WTC11 (cell line): Measurements from ENCODE around the gene UGT3A2. TPM values are rescaled to one million over a fixed set of nuclear protein-coding genes. Genes with fewer than 3 reads are reported as not detected.

Experiments used
- ATAC-seq: fragments of 200-7000 bp; cut with Tn5 transposase; 2 replicates; pipeline ENCODE4 v1.10.0; 2021; ENCODE audit warnings: mild to moderate bottlenecking, moderate library complexity
- CTCF ChIA-PET: fragments of 300-600 bp; sonication (Branson Sonifier 250); formaldehyde crosslinking; loops from one replicate; lab custom pipeline; 2021; ENCODE audit warnings: antibody characterized with exemption; lab: Charles Lee
- POLR2A ChIA-PET: fragments of 350-600 bp; sonication (Branson Sonifier 250); formaldehyde crosslinking; loops from one replicate; lab custom pipeline; 2021; ENCODE audit warnings: antibody characterized with exemption; lab: Charles Lee
- DNase-seq: peaks from one replicate; pipeline ENCODE4 v3.0.0; 2021; ENCODE audit warnings: low spot score
- H3K27ac Mint-ChIP-seq: 2 replicates; pipeline ENCODE4 v1.8.0; 2021; ENCODE audit warnings: mixed read lengths
- H3K27me3 Mint-ChIP-seq: 2 replicates; pipeline ENCODE4 v1.8.0; 2021; ENCODE audit warnings: low read depth, mild to moderate bottlenecking, moderate library complexity, mixed read lengths
- H3K36me3 Mint-ChIP-seq: 2 replicates; pipeline ENCODE4 v1.8.0; 2021; ENCODE audit warnings: mixed read lengths
- H3K4me1 Mint-ChIP-seq: 2 replicates; pipeline ENCODE4 v1.8.0; 2022; ENCODE audit warnings: mixed read lengths
- H3K4me3 Mint-ChIP-seq: 2 replicates; pipeline ENCODE4 v1.8.0; 2021; ENCODE audit warnings: mild to moderate bottlenecking, moderate library complexity, mixed read lengths
- H3K9me3 Mint-ChIP-seq: 2 replicates; pipeline ENCODE4 v1.8.0; 2021; ENCODE audit warnings: mixed read lengths
- ARID4B ChIP-seq: sonication (generic); formaldehyde crosslinking; IDR thresholded peaks from 2 replicates; pipeline ENCODE4 v1.8.0; 2023; ENCODE audit warnings: missing genetic modification reagents, mild to moderate bottlenecking, borderline replicate concordance
- E2F1 ChIP-seq: sonication (generic); formaldehyde crosslinking; IDR thresholded peaks from 2 replicates; pipeline ENCODE4 v1.8.0; 2022; ENCODE audit warnings: mild to moderate bottlenecking, missing genetic modification reagents
- FOXJ3 ChIP-seq: sonication (generic); formaldehyde crosslinking; IDR thresholded peaks from 2 replicates; pipeline ENCODE4 v1.9.0; 2021; ENCODE audit warnings: missing genetic modification reagents, mild to moderate bottlenecking, borderline replicate concordance
- MLX ChIP-seq: sonication (generic); formaldehyde crosslinking; IDR thresholded peaks from 2 replicates; pipeline ENCODE4 v1.8.1; 2023; ENCODE audit warnings: mild to moderate bottlenecking, missing genetic modification reagents, moderate library complexity
- MYBL2 ChIP-seq: sonication (generic); formaldehyde crosslinking; IDR thresholded peaks from 2 replicates; pipeline ENCODE4 v1.8.1; 2023; ENCODE audit warnings: mild to moderate bottlenecking, moderate library complexity, missing genetic modification reagents
- NFE2L1 ChIP-seq: sonication (generic); formaldehyde crosslinking; IDR thresholded peaks from 2 replicates; pipeline ENCODE4 v1.8.1; 2023; ENCODE audit warnings: missing genetic modification reagents
- RELA ChIP-seq: sonication (generic); formaldehyde crosslinking; IDR thresholded peaks from 2 replicates; pipeline ENCODE4 v1.8.1; 2022; ENCODE audit warnings: missing genetic modification reagents, mild to moderate bottlenecking, borderline replicate concordance
- TEAD1 ChIP-seq: sonication (generic); formaldehyde crosslinking; IDR thresholded peaks from 2 replicates; pipeline ENCODE4 v1.8.0; 2022; ENCODE audit warnings: mild to moderate bottlenecking, missing genetic modification reagents
- ZNF121 ChIP-seq: sonication (generic); formaldehyde crosslinking; IDR thresholded peaks from 2 replicates; pipeline ENCODE4 v1.8.0; 2023; ENCODE audit warnings: missing genetic modification reagents
- ZNF532 ChIP-seq: fragments of 250-450 bp; sonication (Bioruptor Pico); IDR thresholded peaks from 2 replicates; pipeline ENCODE4 v1.9.0; 2021; ENCODE audit warnings: mild to moderate bottlenecking, borderline replicate concordance
- total RNA-seq: library from RNA; stranded (reverse); gene quantifications from 3 replicates; pipeline ENCODE4 v1.2.3, GENCODE V29; 2021
- TF ChIP-seq, protein P1 (sequence below): fragments of 250-450 bp; sonication (Bioruptor Pico); IDR thresholded peaks from 2 replicates; pipeline ENCODE4 v2.1.2; 2022; ENCODE audit warnings: mild to moderate bottlenecking, moderate library complexity
- TF ChIP-seq, protein P2 (sequence below): sonication (generic); formaldehyde crosslinking; IDR thresholded peaks from 2 replicates; pipeline ENCODE4 v1.8.0; 2023; ENCODE audit warnings: mild to moderate bottlenecking, missing genetic modification reagents
- TF ChIP-seq, protein P3 (sequence below): fragments of 250-450 bp; sonication (Bioruptor Pico); IDR thresholded peaks from 2 replicates; pipeline ENCODE4 v1.9.0; 2021; ENCODE audit warnings: mild to moderate bottlenecking

Gene UGT3A2
- total RNA-seq, 1 experiment from 2014 or later: 13.6 TPM

GRCh38 chr5:36054647-36055046 is 12.0 kb downstream of the UGT3A2 start:
- Mint-ChIP-seq H3K9me3 (no peaks in the 10 kb centered on the region), H3K36me3 (peaks cover 3% of the 10 kb centered on the region), H3K4me1 (no peaks in the 10 kb centered on the region), H3K4me3 (no peak overlapping the region), H3K27me3 (no peaks in the 10 kb centered on the region), H3K27ac (no peak overlapping the region)
- DNase-seq (no peak), ATAC-seq (no peak)
- ChIA-PET CTCF (no interaction called here), POLR2A (no interaction called here)
- TF ChIP-seq RELA (no peak), TEAD1 (CRISPR knock-in tag) (no peak), NFE2L1 (CRISPR knock-in tag) (no peak), E2F1 (CRISPR knock-in tag) (no peak), FOXJ3 (CRISPR knock-in tag) (no peak), MLX (CRISPR knock-in tag) (no peak)
- TF ChIP-seq, protein P1, sequence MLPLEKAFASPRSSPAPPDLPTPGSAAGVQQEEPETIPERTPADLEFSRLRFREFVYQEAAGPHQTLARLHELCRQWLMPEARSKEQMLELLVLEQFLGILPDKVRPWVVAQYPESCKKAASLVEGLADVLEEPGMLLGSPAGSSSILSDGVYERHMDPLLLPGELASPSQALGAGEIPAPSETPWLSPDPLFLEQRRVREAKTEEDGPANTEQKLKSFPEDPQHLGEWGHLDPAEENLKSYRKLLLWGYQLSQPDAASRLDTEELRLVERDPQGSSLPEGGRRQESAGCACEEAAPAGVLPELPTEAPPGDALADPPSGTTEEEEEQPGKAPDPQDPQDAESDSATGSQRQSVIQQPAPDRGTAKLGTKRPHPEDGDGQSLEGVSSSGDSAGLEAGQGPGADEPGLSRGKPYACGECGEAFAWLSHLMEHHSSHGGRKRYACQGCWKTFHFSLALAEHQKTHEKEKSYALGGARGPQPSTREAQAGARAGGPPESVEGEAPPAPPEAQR (CRISPR knock-in tag): no peak
- TF ChIP-seq, protein P2, sequence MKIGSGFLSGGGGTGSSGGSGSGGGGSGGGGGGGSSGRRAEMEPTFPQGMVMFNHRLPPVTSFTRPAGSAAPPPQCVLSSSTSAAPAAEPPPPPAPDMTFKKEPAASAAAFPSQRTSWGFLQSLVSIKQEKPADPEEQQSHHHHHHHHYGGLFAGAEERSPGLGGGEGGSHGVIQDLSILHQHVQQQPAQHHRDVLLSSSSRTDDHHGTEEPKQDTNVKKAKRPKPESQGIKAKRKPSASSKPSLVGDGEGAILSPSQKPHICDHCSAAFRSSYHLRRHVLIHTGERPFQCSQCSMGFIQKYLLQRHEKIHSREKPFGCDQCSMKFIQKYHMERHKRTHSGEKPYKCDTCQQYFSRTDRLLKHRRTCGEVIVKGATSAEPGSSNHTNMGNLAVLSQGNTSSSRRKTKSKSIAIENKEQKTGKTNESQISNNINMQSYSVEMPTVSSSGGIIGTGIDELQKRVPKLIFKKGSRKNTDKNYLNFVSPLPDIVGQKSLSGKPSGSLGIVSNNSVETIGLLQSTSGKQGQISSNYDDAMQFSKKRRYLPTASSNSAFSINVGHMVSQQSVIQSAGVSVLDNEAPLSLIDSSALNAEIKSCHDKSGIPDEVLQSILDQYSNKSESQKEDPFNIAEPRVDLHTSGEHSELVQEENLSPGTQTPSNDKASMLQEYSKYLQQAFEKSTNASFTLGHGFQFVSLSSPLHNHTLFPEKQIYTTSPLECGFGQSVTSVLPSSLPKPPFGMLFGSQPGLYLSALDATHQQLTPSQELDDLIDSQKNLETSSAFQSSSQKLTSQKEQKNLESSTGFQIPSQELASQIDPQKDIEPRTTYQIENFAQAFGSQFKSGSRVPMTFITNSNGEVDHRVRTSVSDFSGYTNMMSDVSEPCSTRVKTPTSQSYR (CRISPR knock-in tag): no peak
- TF ChIP-seq, all 79 proteins: peak for 0

DNA sequence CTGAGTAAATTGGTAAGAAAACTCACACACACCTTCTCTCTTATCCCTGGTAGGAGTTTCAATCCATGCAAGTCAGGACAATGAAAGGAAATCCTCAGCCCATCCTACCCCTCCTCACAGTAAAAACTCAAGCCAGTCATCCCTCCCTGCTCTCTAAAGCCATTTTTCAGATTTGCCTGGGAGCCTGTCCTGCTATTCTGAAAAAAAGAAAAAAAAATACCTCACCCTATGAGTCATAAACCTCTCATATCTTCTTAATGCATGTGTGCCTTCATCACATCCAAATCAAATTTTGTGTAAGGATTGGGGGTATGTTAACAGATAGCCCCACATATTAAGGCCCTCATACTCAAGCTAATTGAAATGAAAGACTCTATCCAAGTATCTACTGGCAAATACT is 14.1 kb downstream of the UGT3A2 start:
- POLR2A ChIA-PET: no interaction called here
- no peak for ATAC-seq
- no peak for TF ChIP-seq MYBL2 (CRISPR knock-in tag)
- no peak for TF ChIP-seq ZNF121
- TF ChIP-seq, protein P3, sequence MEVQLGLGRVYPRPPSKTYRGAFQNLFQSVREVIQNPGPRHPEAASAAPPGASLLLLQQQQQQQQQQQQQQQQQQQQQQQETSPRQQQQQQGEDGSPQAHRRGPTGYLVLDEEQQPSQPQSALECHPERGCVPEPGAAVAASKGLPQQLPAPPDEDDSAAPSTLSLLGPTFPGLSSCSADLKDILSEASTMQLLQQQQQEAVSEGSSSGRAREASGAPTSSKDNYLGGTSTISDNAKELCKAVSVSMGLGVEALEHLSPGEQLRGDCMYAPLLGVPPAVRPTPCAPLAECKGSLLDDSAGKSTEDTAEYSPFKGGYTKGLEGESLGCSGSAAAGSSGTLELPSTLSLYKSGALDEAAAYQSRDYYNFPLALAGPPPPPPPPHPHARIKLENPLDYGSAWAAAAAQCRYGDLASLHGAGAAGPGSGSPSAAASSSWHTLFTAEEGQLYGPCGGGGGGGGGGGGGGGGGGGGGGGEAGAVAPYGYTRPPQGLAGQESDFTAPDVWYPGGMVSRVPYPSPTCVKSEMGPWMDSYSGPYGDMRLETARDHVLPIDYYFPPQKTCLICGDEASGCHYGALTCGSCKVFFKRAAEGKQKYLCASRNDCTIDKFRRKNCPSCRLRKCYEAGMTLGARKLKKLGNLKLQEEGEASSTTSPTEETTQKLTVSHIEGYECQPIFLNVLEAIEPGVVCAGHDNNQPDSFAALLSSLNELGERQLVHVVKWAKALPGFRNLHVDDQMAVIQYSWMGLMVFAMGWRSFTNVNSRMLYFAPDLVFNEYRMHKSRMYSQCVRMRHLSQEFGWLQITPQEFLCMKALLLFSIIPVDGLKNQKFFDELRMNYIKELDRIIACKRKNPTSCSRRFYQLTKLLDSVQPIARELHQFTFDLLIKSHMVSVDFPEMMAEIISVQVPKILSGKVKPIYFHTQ (CRISPR knock-in tag): no peak
- TF ChIP-seq, protein P2 (CRISPR knock-in tag): no peak
- TF ChIP-seq ZNF532 (CRISPR knock-in tag): no peak
- no peak for TF ChIP-seq ARID4B (CRISPR knock-in tag)

More for the DNA sequence above, 14.1 kb downstream of the UGT3A2 start:
- H3K4me1 Mint-ChIP-seq: no peaks in the 10 kb centered on the region
- DNase-seq: no peak
- H3K9me3 Mint-ChIP-seq: no peaks in the 10 kb centered on the region
- H3K27ac Mint-ChIP-seq: no peak overlapping the region
- CTCF ChIA-PET: no interaction called here
- no peaks in the 10 kb centered on the region for H3K27me3 Mint-ChIP-seq
- peaks cover 6% of the 10 kb centered on the region for H3K36me3 Mint-ChIP-seq
- no peak overlapping the region for H3K4me3 Mint-ChIP-seq
